IMR-90 (cell line): Measurements from ENCODE around the gene EIF4G3. TPM values are rescaled to one million over a fixed set of nuclear protein-coding genes. Genes with fewer than 3 reads are reported as not detected.

Experiments used
- ATAC-seq: fragments of 200-7000 bp; cut with Tn5 transposase; 2 replicates; pipeline ENCODE4 v1.9.1; 2020; ENCODE audit warnings: low read depth, mild to moderate bottlenecking, moderate library complexity
- BruUV-seq: library from RNA; stranded (reverse); fragments of 400-500 nt; replicated peaks from 2 replicates; lab custom pipeline; 2021; lab: Mats Ljungman, UMichigan
- CTCF ChIA-PET: fragments of 300-600 bp; formaldehyde crosslinking; extraction: SDS; loops from one replicate; lab custom pipeline; 2021; ENCODE audit warnings: antibody characterized with exemption; lab: Yijun Ruan, JAX
- POLR2A ChIA-PET: fragments of 300-600 bp; sonication (Branson Sonifier 250); formaldehyde crosslinking; loops from one replicate; lab custom pipeline; 2022; ENCODE audit warnings: antibody characterized with exemption; ENCODE audit not compliant: unreplicated experiment; lab: Charles Lee
- DNase-seq: peaks from one replicate; pipeline ENCODE4 v3.0.0; 2013
- H2AFZ ChIP-seq: replicated peaks from 2 replicates; pipeline ENCODE3; 2013; ENCODE audit warnings: low read length, mild to moderate bottlenecking; ENCODE audit not compliant: poor library complexity
- H2AK5ac ChIP-seq: 2 replicates; pipeline ENCODE4 v1.6.1; 2013; ENCODE audit warnings: low read depth, low read length, inconsistent platforms
- H2AK9ac ChIP-seq: replicated peaks from 2 replicates; pipeline ENCODE3; 2013; ENCODE audit warnings: mild to moderate bottlenecking, low read depth, low read length, moderate library complexity; ENCODE audit not compliant: poor library complexity
- H2BK120ac ChIP-seq: 2 replicates; pipeline ENCODE4 v1.6.1; 2013; ENCODE audit warnings: low read depth, low read length, inconsistent platforms
- H2BK15ac ChIP-seq: 3 replicates; pipeline ENCODE4 v1.6.1; 2013; ENCODE audit warnings: low read depth, low read length, inconsistent platforms
- H2BK20ac ChIP-seq: 2 replicates; pipeline ENCODE4 v1.6.1; 2013; ENCODE audit warnings: low read depth, mild to moderate bottlenecking, inconsistent platforms, low read length, moderate library complexity
- H2BK5ac ChIP-seq: 2 replicates; pipeline ENCODE4 v1.6.1; 2013; ENCODE audit warnings: mild to moderate bottlenecking, low read depth, low read length, inconsistent platforms; ENCODE audit not compliant: poor library complexity, severe bottlenecking
- H3K14ac ChIP-seq: replicated peaks from 2 replicates; pipeline ENCODE4 v1.6.1; 2013; ENCODE audit warnings: low read depth, low read length, inconsistent platforms
- H3K18ac ChIP-seq: 2 replicates; pipeline ENCODE4 v1.6.1; 2013; ENCODE audit warnings: low read depth, low read length, control low read depth
- H3K23ac ChIP-seq: 2 replicates; pipeline ENCODE4 v1.6.1; 2013; ENCODE audit warnings: low read depth, low read length, inconsistent platforms
- H3K27ac ChIP-seq: 2 replicates; pipeline ENCODE4 v1.5.1; 2013; ENCODE audit warnings: mild to moderate bottlenecking, control low read depth, low read length; ENCODE audit not compliant: insufficient read depth
- H3K27me3 ChIP-seq: 2 replicates; pipeline ENCODE4 v1.6.1; 2013; ENCODE audit warnings: low read length; ENCODE audit not compliant: control insufficient read depth, insufficient read depth
- H3K36me3 ChIP-seq: 2 replicates; pipeline ENCODE4 v1.6.1; 2013; ENCODE audit warnings: low read length, mixed read lengths; ENCODE audit not compliant: control insufficient read depth, insufficient read depth
- H3K4ac ChIP-seq: 2 replicates; pipeline ENCODE4 v1.6.1; 2013; ENCODE audit warnings: low read depth, low read length, inconsistent platforms
- H3K4me1 ChIP-seq: 2 replicates; pipeline ENCODE4 v1.6.1; 2013; ENCODE audit warnings: low read length, mixed read lengths; ENCODE audit not compliant: control insufficient read depth, insufficient read depth
- H3K4me2 ChIP-seq: 2 replicates; pipeline ENCODE4 v1.6.1; 2013; ENCODE audit warnings: low read depth, mild to moderate bottlenecking, control low read depth, low read length, moderate library complexity
- H3K4me3 ChIP-seq: 2 replicates; pipeline ENCODE4 v1.5.1; 2013; ENCODE audit warnings: low read depth, mild to moderate bottlenecking, control low read depth, low read length, moderate library complexity; ENCODE audit not compliant: insufficient read depth
- H3K56ac ChIP-seq: 2 replicates; pipeline ENCODE4 v1.6.1; 2013; ENCODE audit warnings: low read length, inconsistent platforms; ENCODE audit not compliant: insufficient read depth; ENCODE audit errors: extremely low read depth
- H3K79me1 ChIP-seq, 2 experiments: 2 replicates each; pipeline ENCODE4 v1.6.1; 2013; ENCODE audit warnings: low read length in 2 of 2, inconsistent platforms in 1 of 2, low read depth in 1 of 2
- H3K9ac ChIP-seq: 2 replicates; pipeline ENCODE4 v1.6.1; 2013; ENCODE audit warnings: low read depth, low read length, control low read depth
- H3K9me1 ChIP-seq: 2 replicates; pipeline ENCODE4 v1.6.1; 2013; ENCODE audit warnings: low read length, inconsistent platforms; ENCODE audit not compliant: insufficient read depth
- H3K9me3 ChIP-seq: 2 replicates; pipeline ENCODE4 v1.6.1; 2013; ENCODE audit warnings: low read length; ENCODE audit not compliant: control insufficient read depth, insufficient read depth
- H4K20me1 ChIP-seq: 2 replicates; pipeline ENCODE4 v1.6.1; 2013; ENCODE audit warnings: low read length, inconsistent platforms; ENCODE audit not compliant: insufficient read depth
- H4K5ac ChIP-seq: 2 replicates; pipeline ENCODE4 v1.6.1; 2013; ENCODE audit warnings: mild to moderate bottlenecking, low read depth, low read length, control low read depth
- H4K8ac ChIP-seq, 2 experiments: 2 replicates each; pipeline ENCODE4 v1.6.1; 2013; ENCODE audit warnings: low read depth in 2 of 2, low read length in 2 of 2, control low read depth in 1 of 2, inconsistent platforms in 1 of 2
- H4K91ac ChIP-seq: 2 replicates; pipeline ENCODE4 v1.6.1; 2013; ENCODE audit warnings: low read depth, low read length, inconsistent platforms; ENCODE audit not compliant: insufficient read depth
- RCOR1 ChIP-seq: IDR thresholded peaks from 2 replicates; pipeline ENCODE4 v1.6.1; 2012; ENCODE audit warnings: mild to moderate bottlenecking, low read length, improper control_type of control experiment; ENCODE audit not compliant: insufficient replicate concordance
- WGBS, 2 experiments: methylation state at CpG; one replicate each; pipeline versions ENCODE4 v1.1.5 to v1.1.7; 2013; ENCODE audit warnings: missing lambda C conversion rate in 2 of 2; ENCODE audit not compliant: insufficient read length in 1 of 2; ENCODE audit errors: extremely low coverage in 2 of 2; 5-methylcytosine and 5-hydroxymethylcytosine counted together
- dilution Hi-C: fragments of 300-500 bp; cut with HindIII; formaldehyde crosslinking; loops from one replicate; pipeline ENCODE4 v1.14.3; 2018; ENCODE audit warnings: low sequenced_read_pairs; ENCODE audit not compliant: unreplicated experiment
- in situ Hi-C: fragments of 300-500 bp; cut with MboI; formaldehyde crosslinking; loops from 3 replicates; pipeline ENCODE4 v1.14.3; 2019; ENCODE audit warnings: low sequenced_read_pairs, inconsistent platforms, mixed read lengths
- intact Hi-C: fragments of 100-400 bp; cut with micrococcal nuclease; formaldehyde crosslinking; loops from 2 replicates; pipeline ENCODE4 v1.10.0; 2022
- polyA plus RNA-seq, 3 experiments: library from polyadenylated mRNA; depleted of rRNA; stranded (reverse); fragments of >200 nt; gene quantifications; 2 replicates each; pipeline ENCODE4 v1.2.3, GENCODE V29; 2012; ENCODE audit warnings: low replicate concordance in 1 of 3
- total RNA-seq: library from RNA; depleted of rRNA; stranded (reverse); fragments of >200 nt; gene quantifications from 2 replicates; pipeline ENCODE4 v1.2.3, GENCODE V29; 2012
- TF ChIP-seq, protein P1 (sequence below): conservative IDR thresholded peaks from 2 replicates; pipeline ENCODE4 v1.5.1; 2012; ENCODE audit warnings: mild to moderate bottlenecking, low read depth, low read length, improper control_type of control experiment

The EIF4G3 gene
- total and polyA plus RNA-seq, 2 of the 4 experiments (the other 2 are of a cell fraction): 25.8 to 49.2 TPM

DNA sequence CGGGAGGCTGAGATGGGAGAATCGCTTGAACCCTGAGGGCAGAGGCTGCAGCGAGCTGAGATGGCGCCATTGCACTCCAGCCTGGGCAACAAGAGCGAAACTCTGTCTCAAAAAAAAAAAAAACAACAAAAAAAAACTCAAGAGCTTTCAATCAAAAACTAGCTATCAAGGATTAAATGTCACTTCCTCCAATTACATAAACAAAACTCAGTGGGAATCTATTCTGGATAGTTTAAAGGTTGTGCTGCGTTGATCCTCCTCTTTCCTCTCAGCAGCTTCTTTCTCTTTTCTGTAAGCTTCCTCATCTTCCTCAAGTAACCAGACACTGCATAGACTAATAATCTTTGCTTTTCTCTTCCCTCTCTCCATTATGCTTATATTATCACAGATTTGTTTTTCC, 20.7 kb downstream of the EIF4G3 start:
- intact Hi-C loops (no loop called here), dilution Hi-C loops (no loop called here), in situ Hi-C loops (no loop called here)
- Histone ChIP-seq H3K56ac (no peak overlapping the region), H4K8ac (no peak overlapping the region), H3K9me3 (no peaks in the 10 kb centered on the region), H4K5ac (no peak overlapping the region), H3K23ac (no peak overlapping the region; the same call in 1 of the 2 replicates), H3K79me1 (peaks cover 18 to 84% of the 10 kb centered on the region in 2 experiments), H3K4me1 (peaks cover 8% of the 10 kb centered on the region), H4K91ac (no peak overlapping the region), H3K4ac (no peak overlapping the region), H3K9me1 (peaks cover 19% of the 10 kb centered on the region), H2BK20ac (no peak overlapping the region), H2AK9ac (no peak overlapping the region), H2AFZ (no peak overlapping the region), H2BK15ac (no peak overlapping the region), H2BK5ac (no peak overlapping the region), H2BK120ac (no peak overlapping the region), H4K20me1 (peaks cover 54% of the 10 kb centered on the region), H3K9ac (no peak overlapping the region), H3K4me3 (no peak overlapping the region), H3K36me3 (peaks cover 4% of the 10 kb centered on the region; the same call in 1 of the 2 replicates), H2AK5ac (no peak overlapping the region), H3K4me2 (no peak overlapping the region), H3K18ac (no peak overlapping the region), H3K27me3 (no peaks in the 10 kb centered on the region), H3K27ac (no peak overlapping the region), H3K14ac (no peak overlapping the region)
- ATAC-seq (0 out of 2 replicates have a peak, but pooled peaks have one; percentile 51), DNase-seq (no peak)
- ChIA-PET POLR2A (interaction anchor here (0.7 kb wide), 1 partner anchor 861 kb away, joined by 3 read pairs; no protein-coding TSS in a partner anchor), CTCF (no interaction called here)
- no CpG with 5 or more reads among the region's 6 CpGs for WGBS, 2 experiments
- no TSS peak for BruUV-seq
- TF ChIP-seq RCOR1: no peak
- TF ChIP-seq, protein P1, sequence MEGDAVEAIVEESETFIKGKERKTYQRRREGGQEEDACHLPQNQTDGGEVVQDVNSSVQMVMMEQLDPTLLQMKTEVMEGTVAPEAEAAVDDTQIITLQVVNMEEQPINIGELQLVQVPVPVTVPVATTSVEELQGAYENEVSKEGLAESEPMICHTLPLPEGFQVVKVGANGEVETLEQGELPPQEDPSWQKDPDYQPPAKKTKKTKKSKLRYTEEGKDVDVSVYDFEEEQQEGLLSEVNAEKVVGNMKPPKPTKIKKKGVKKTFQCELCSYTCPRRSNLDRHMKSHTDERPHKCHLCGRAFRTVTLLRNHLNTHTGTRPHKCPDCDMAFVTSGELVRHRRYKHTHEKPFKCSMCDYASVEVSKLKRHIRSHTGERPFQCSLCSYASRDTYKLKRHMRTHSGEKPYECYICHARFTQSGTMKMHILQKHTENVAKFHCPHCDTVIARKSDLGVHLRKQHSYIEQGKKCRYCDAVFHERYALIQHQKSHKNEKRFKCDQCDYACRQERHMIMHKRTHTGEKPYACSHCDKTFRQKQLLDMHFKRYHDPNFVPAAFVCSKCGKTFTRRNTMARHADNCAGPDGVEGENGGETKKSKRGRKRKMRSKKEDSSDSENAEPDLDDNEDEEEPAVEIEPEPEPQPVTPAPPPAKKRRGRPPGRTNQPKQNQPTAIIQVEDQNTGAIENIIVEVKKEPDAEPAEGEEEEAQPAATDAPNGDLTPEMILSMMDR: no peak
